ENCODE data around the gene RNF151. TPM values are rescaled to one million over a fixed set of nuclear protein-coding genes. Genes with fewer than 3 reads are reported as not detected.
A peak's percentile ranks its signal among the peaks of the same experiment; 100 is the strongest.

Gene RNF151
- total and polyA plus RNA-seq, 2 of the 13 experiments (the other 11 are each of a cell fraction or from before 2014, with no cell fraction given): not detected

GRCh38 chr16:1923299-1924034 is 43.2 kb upstream of the RNF151 start (continued):
- TF ChIP-seq, protein P1, sequence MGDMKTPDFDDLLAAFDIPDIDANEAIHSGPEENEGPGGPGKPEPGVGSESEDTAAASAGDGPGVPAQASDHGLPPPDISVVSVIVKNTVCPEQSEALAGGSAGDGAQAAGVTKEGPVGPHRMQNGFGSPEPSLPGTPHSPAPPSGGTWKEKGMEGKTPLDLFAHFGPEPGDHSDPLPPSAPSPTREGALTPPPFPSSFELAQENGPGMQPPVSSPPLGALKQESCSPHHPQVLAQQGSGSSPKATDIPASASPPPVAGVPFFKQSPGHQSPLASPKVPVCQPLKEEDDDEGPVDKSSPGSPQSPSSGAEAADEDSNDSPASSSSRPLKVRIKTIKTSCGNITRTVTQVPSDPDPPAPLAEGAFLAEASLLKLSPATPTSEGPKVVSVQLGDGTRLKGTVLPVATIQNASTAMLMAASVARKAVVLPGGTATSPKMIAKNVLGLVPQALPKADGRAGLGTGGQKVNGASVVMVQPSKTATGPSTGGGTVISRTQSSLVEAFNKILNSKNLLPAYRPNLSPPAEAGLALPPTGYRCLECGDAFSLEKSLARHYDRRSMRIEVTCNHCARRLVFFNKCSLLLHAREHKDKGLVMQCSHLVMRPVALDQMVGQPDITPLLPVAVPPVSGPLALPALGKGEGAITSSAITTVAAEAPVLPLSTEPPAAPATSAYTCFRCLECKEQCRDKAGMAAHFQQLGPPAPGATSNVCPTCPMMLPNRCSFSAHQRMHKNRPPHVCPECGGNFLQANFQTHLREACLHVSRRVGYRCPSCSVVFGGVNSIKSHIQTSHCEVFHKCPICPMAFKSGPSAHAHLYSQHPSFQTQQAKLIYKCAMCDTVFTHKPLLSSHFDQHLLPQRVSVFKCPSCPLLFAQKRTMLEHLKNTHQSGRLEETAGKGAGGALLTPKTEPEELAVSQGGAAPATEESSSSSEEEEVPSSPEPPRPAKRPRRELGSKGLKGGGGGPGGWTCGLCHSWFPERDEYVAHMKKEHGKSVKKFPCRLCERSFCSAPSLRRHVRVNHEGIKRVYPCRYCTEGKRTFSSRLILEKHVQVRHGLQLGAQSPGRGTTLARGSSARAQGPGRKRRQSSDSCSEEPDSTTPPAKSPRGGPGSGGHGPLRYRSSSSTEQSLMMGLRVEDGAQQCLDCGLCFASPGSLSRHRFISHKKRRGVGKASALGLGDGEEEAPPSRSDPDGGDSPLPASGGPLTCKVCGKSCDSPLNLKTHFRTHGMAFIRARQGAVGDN (CRISPR knock-in tag; IDR thresholded peaks at IDR 0.05): peak; percentile 50
- TF ChIP-seq, protein P2, sequence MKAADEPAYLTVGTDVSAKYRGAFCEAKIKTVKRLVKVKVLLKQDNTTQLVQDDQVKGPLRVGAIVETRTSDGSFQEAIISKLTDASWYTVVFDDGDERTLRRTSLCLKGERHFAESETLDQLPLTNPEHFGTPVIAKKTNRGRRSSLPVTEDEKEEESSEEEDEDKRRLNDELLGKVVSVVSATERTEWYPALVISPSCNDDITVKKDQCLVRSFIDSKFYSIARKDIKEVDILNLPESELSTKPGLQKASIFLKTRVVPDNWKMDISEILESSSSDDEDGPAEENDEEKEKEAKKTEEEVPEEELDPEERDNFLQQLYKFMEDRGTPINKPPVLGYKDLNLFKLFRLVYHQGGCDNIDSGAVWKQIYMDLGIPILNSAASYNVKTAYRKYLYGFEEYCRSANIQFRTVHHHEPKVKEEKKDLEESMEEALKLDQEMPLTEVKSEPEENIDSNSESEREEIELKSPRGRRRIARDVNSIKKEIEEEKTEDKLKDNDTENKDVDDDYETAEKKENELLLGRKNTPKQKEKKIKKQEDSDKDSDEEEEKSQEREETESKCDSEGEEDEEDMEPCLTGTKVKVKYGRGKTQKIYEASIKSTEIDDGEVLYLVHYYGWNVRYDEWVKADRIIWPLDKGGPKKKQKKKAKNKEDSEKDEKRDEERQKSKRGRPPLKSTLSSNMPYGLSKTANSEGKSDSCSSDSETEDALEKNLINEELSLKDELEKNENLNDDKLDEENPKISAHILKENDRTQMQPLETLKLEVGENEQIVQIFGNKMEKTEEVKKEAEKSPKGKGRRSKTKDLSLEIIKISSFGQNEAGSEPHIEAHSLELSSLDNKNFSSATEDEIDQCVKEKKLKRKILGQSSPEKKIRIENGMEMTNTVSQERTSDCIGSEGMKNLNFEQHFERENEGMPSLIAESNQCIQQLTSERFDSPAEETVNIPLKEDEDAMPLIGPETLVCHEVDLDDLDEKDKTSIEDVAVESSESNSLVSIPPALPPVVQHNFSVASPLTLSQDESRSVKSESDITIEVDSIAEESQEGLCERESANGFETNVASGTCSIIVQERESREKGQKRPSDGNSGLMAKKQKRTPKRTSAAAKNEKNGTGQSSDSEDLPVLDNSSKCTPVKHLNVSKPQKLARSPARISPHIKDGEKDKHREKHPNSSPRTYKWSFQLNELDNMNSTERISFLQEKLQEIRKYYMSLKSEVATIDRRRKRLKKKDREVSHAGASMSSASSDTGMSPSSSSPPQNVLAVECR (CRISPR knock-in tag; IDR thresholded peaks at IDR 0.05; ENCODE audit: borderline replicate concordance): peak; percentile 29; the same call in 1 of the 2 replicates
- TF ChIP-seq HDAC1 (CRISPR knock-in tag; IDR thresholded peaks at IDR 0.05): no peak
- 0 out of 2 replicates have a peak, but pooled peaks have one; percentile 27 for TF ChIP-seq ATF7-NPFF (CRISPR knock-in tag; IDR thresholded peaks at IDR 0.05; ENCODE audit: low read depth)
- TF ChIP-seq PTBP1 (IDR thresholded peaks at IDR 0.05; ENCODE audit: low read depth, low read length, poor library complexity, severe bottlenecking): no peak
- TF ChIP-seq, protein P3, sequence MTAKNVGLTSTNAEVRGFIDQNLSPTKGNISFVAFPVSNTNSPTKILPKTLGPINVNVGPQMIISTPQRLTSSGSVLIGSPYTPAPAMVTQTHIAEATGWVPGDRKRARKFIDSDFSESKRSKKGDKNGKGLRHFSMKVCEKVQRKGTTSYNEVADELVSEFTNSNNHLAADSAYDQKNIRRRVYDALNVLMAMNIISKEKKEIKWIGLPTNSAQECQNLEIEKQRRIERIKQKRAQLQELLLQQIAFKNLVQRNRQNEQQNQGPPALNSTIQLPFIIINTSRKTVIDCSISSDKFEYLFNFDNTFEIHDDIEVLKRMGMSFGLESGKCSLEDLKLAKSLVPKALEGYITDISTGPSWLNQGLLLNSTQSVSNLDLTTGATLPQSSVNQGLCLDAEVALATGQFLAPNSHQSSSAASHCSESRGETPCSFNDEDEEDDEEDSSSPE (CRISPR knock-in tag; IDR thresholded peaks at IDR 0.05): 0 out of 2 replicates have a peak, but pooled peaks have one; percentile 16
- peak; percentile 14 for TF ChIP-seq RBM39 (IDR thresholded peaks at IDR 0.05; ENCODE audit: low read depth, low read length, poor library complexity, severe bottlenecking)
- TF ChIP-seq POGK (CRISPR knock-in tag; conservative IDR thresholded peaks at IDR 0.05): 0 out of 2 replicates have a peak, but pooled peaks have one; percentile 21
- peak in 1 of 2 experiments; percentile 49; a peak in 1 of 4 replicates for TF ChIP-seq EP300 (IDR thresholded peaks at IDR 0.05; ENCODE audit: low read depth in 2 of 2, low read length in 2 of 2)
- TF ChIP-seq EP300 (CRISPR knock-in tag; IDR thresholded peaks at IDR 0.05; ENCODE audit: borderline replicate concordance): no peak
- TF ChIP-seq ERF (CRISPR knock-in tag; IDR thresholded peaks at IDR 0.05): peak; percentile 27; the same call in 1 of the 2 replicates
- TF ChIP-seq SMARCC2 (IDR thresholded peaks at IDR 0.05): no peak
- no peak for TF ChIP-seq POLR2A (IDR thresholded peaks at IDR 0.05; ENCODE audit: insufficient read depth in 1 of 2, low read depth in 2 of 2, low read length in 2 of 2)
- TF ChIP-seq HNRNPUL1 (IDR thresholded peaks at IDR 0.05; ENCODE audit: low read depth, low read length): no peak

Data from HepG2 (cell line).